ENCODE results near the gene COL4A3.

The COL4A3 gene

DNA sequence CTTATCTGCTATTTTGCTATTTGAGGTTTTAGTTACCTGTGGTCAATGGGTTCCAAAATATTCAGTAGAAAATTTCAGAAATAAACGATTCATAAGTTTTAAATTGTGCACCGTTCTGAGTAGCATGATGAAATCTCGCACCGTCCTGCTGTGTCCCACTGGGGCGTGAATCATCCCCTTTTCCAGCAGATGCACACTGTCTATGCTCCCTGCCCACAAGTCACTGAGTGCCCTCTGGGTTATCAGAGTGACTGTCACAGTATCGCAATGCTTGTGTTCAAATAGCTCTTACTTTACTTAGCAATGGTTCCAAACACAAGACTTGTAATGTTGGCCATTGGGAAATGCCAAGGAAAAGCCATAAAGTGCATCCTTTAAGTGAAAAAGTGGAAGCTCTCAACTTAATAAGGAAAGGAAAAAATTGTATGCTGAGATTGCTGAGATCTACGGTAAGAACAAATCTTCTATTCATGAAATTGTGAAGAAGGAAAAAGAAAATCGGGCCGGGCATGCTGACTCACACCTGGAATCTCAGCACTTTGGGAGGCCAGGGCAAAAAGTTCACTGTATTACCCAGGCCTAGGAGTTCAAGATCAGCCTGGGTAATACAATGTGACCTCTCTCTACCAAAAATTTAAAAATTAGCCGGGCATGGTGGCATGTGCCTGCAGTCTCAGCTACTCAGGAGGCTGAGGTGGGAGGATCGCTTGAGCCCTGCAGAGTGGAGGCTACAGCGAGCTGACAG is 13.3 kb downstream of the COL4A3 start:
- no peak for TF ChIP-seq CTCF (IDR thresholded peaks at IDR 0.05; ENCODE audit: low read depth, low read length, missing control alignments)
- H3K4me3 ChIP-seq (ENCODE audit: low read depth, low read length), result no peak overlapping the region
- DNase-seq (ENCODE audit: low read depth), result no peak

- DNase-seq (ENCODE audit: low read depth), result no peak
- H3K4me3 ChIP-seq (ENCODE audit: low read depth, low read length), result no peak overlapping the region
- TF ChIP-seq CTCF (IDR thresholded peaks at IDR 0.05; ENCODE audit: low read depth, low read length, missing control alignments), result no peak
These were observed 15.7 kb downstream of the COL4A3 start for GRCh38 chr2:227179988-227180685.

- no peak for DNase-seq (ENCODE audit: low read depth)
- TF ChIP-seq CTCF (IDR thresholded peaks at IDR 0.05; ENCODE audit: low read depth, low read length, missing control alignments), result no peak
These were observed 16.3 kb downstream of the COL4A3 start for GRCh38 chr2:227180770-227181169.

GRCh38 chr2:227182765-227183164 is 18.3 kb downstream of the COL4A3 start:
- no peak for TF ChIP-seq CTCF (IDR thresholded peaks at IDR 0.05; ENCODE audit: low read depth, low read length, missing control alignments)
- H3K4me3 ChIP-seq (ENCODE audit: low read depth, low read length), result no peak overlapping the region
- no peak for DNase-seq (ENCODE audit: low read depth)

More at GRCh38 chr2:227180770-227181169, 16.3 kb downstream of the COL4A3 start:
- no peak overlapping the region for H3K4me3 ChIP-seq (ENCODE audit: low read depth, low read length)

DNA sequence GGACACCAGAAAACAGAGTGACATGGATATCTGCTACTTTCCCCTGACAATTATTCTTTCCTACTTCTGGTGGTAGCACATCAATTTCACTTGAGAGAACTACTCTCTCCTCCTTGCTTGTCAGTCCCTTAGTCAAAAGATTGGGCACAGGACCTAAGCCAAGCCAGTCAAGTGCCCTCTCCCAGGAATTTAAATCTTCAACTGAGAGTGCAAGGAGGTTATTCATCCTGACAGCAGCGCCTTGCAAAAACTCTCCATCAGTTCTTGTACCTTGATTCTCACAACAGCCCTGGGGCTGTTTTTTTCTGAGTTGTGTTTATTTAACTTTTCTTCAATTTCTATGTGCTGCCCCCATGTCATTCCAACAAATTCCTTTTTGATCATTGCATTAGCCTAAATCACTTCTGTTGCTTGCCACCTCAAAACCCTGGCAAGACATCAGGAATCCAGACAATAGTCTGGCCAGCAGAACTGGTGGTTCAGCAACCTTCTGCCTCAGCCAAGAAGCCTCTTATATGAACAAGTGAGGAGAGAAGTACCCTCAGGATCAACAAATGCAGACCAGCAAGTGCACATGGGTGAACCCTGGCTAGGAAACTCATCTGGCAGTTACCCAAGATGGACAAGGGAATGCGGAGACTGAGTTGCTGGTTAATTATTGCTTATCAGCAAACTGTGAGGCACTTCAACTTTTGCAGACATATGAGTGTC is 19.4 kb downstream of the COL4A3 start:
- DNase-seq (ENCODE audit: low read depth), result no peak
- no peak for TF ChIP-seq CTCF (IDR thresholded peaks at IDR 0.05; ENCODE audit: low read depth, low read length, missing control alignments)
- no peak overlapping the region for H3K4me3 ChIP-seq (ENCODE audit: low read depth, low read length)

DNA sequence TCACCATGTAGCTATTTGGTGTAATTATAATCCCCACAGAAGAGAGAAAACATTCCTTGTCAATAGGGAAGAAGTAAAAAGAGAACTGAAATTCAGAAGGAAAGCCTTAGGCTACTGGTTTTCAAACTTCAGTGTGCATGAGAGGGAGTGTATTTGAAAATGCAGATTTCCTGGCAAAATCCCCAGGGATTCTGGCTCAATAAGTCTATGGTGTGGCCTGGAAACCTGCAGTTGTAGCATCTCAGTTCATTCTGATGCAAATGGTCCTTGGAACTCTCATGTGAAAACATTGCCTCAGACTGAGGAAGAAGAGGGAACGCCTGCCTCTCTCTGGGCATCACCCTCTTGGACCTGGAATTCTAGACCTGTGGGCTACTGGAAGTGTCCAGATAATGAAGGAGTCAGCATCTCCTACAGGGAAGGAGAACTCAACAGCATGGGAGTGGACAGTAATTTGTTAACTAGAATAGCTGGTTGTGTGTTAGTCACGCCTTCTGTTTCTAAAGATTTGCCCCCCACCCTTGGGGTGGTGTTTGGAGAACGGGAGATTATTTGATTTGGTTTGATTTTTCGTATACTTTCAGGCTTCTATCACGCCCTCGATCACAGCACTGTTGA is 21.3 kb downstream of the COL4A3 start:
- H3K4me3 ChIP-seq (ENCODE audit: low read depth, low read length), result no peak overlapping the region
- TF ChIP-seq CTCF (IDR thresholded peaks at IDR 0.05; ENCODE audit: low read depth, low read length, missing control alignments), result no peak
- no peak for DNase-seq (ENCODE audit: low read depth)
